Suprapubic skin (tissue), 4 donors: ENCODE data around the gene SLC16A10.

ENCODE experiments used
- EP300 ChIP-seq: sonication (generic); formaldehyde crosslinking; IDR thresholded peaks from one replicate; pipeline ENCODE4 v1.6.1; 2017; ENCODE audit warnings: antibody characterized with exemption
- POLR2AphosphoS5 ChIP-seq, 3 donors: sonication (generic); formaldehyde crosslinking; IDR thresholded peaks; one replicate each; pipeline ENCODE4 v1.6.1; 2017; ENCODE audit warnings: antibody characterized with exemption in 3 of 3
- TF ChIP-seq, protein P1 (sequence below), 2 donors: fragments of 200-600 bp in 1 of 2; fragments of 450-650 bp in 1 of 2; sonication (generic) in 1 of 2; IDR thresholded peaks; one replicate each; pipeline ENCODE4 v1.5.1; 2016 to 2019; ENCODE audit warnings: antibody characterized with exemption in 2 of 2, mild to moderate bottlenecking in 1 of 2, moderate library complexity in 1 of 2

- TF ChIP-seq, protein P1, sequence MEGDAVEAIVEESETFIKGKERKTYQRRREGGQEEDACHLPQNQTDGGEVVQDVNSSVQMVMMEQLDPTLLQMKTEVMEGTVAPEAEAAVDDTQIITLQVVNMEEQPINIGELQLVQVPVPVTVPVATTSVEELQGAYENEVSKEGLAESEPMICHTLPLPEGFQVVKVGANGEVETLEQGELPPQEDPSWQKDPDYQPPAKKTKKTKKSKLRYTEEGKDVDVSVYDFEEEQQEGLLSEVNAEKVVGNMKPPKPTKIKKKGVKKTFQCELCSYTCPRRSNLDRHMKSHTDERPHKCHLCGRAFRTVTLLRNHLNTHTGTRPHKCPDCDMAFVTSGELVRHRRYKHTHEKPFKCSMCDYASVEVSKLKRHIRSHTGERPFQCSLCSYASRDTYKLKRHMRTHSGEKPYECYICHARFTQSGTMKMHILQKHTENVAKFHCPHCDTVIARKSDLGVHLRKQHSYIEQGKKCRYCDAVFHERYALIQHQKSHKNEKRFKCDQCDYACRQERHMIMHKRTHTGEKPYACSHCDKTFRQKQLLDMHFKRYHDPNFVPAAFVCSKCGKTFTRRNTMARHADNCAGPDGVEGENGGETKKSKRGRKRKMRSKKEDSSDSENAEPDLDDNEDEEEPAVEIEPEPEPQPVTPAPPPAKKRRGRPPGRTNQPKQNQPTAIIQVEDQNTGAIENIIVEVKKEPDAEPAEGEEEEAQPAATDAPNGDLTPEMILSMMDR (IDR thresholded peaks at IDR 0.05): no peak
- TF ChIP-seq POLR2AphosphoS5 (IDR thresholded peaks at IDR 0.05) (no peak), EP300 (no peak)
Measured at GRCh38 chr6:111129013-111129412, 41.7 kb downstream of the SLC16A10 start.
